ENCODE data around the gene FAM20C. TPM values are rescaled to one million over a fixed set of nuclear protein-coding genes. Genes with fewer than 3 reads are reported as not detected.

FAM20C gene
- total and polyA plus RNA-seq, 4 donors = 11.3 to 104 (median 57.5) TPM

- 74 to 79% methylated on average over 44 to 45 of the region's 45 CpGs for WGBS, 2 donors
- peak; percentile 48 to 77 for DNase-seq
Observed at GRCh38 chr7:266851-267840, 74.8 kb downstream of the FAM20C start.

DNA sequence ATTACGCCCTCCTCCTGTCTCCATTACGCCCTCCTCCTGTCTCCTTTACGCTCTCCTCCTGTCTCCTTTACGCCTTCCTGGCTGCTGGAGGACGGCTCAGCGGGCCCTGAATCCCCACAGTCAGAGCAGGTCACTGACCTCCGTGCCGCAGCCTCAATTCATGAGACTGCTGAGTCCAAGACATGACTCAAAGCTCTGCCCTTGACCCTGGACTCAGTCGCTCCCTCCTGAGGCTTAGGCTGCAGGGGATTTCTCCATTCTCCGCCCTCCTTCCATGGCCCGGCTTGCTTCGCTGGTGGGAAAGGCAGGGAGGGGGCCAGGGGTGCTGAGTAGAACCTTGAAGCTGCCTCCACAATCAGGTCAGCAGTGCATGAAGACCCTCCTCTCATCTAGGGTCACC is 76.6 kb downstream of the FAM20C start:
- H3K27ac ChIP-seq (ENCODE audit: low read depth in 1 of 2, low read length in 2 of 2) = no peak overlapping the region
- no peaks in the 10 kb centered on the region for H3K9me3 ChIP-seq (ENCODE audit: control insufficient read depth, low read length)
- H3K27me3 ChIP-seq (ENCODE audit: control insufficient read depth in 1 of 2, insufficient read depth in 2 of 2, low read length in 1 of 2) = no peaks in the 10 kb centered on the region
- DNase-seq = peak in 1 of 2 donors; percentile 66
- intact Hi-C loops (cut with DNase I) = no loop called here
- H3K4me1 ChIP-seq (ENCODE audit: control insufficient read depth in 1 of 2, insufficient read depth in 2 of 2, low read length in 2 of 2) = no peaks in the 10 kb centered on the region
- H3K4me3 ChIP-seq (ENCODE audit: low read length in 2 of 2) = no peak overlapping the region
- no peak for ATAC-seq (ENCODE audit: low FRiP score)
- WGBS, 2 donors = 83 to 89% methylated on average over 12 of the region's 12 CpGs
- H3K36me3 ChIP-seq (ENCODE audit: control insufficient read depth in 1 of 2, insufficient read depth in 2 of 2, low read length in 1 of 2) = no peaks in the 10 kb centered on the region

More at GRCh38 chr7:266851-267840, 74.8 kb downstream of the FAM20C start:
- Histone ChIP-seq H3K4me3 (ENCODE audit: low read length in 2 of 2) (no peak overlapping the region), H3K9me3 (ENCODE audit: control insufficient read depth, low read length) (no peaks in the 10 kb centered on the region), H3K4me1 (ENCODE audit: control insufficient read depth in 1 of 2, insufficient read depth in 2 of 2, low read length in 2 of 2) (no peaks in the 10 kb centered on the region), H3K36me3 (ENCODE audit: control insufficient read depth in 1 of 2, insufficient read depth in 2 of 2, low read length in 1 of 2) (no peaks in the 10 kb centered on the region), H3K27ac (ENCODE audit: low read depth in 1 of 2, low read length in 2 of 2) (no peak overlapping the region), H3K27me3 (ENCODE audit: control insufficient read depth in 1 of 2, insufficient read depth in 2 of 2, low read length in 1 of 2) (no peaks in the 10 kb centered on the region)
- ATAC-seq (ENCODE audit: low FRiP score) = peak; percentile 49
- intact Hi-C loops (cut with DNase I) = no loop called here

GRCh38 chr7:269721-270120 is 77.3 kb downstream of the FAM20C start:
- Histone ChIP-seq H3K9me3 (ENCODE audit: control insufficient read depth, low read length) (no peaks in the 10 kb centered on the region), H3K27ac (ENCODE audit: low read depth in 1 of 2, low read length in 2 of 2) (no peak overlapping the region), H3K36me3 (ENCODE audit: control insufficient read depth in 1 of 2, insufficient read depth in 2 of 2, low read length in 1 of 2) (no peaks in the 10 kb centered on the region), H3K4me3 (ENCODE audit: low read length in 2 of 2) (no peak overlapping the region), H3K4me1 (ENCODE audit: control insufficient read depth in 1 of 2, insufficient read depth in 2 of 2, low read length in 2 of 2) (no peaks in the 10 kb centered on the region), H3K27me3 (ENCODE audit: control insufficient read depth in 1 of 2, insufficient read depth in 2 of 2, low read length in 1 of 2) (no peaks in the 10 kb centered on the region)
- DNase-seq = peak in 1 of 2 donors; percentile 64
- 80 to 85% methylated on average over 11 of the region's 11 CpGs for WGBS, 2 donors
- intact Hi-C loops (cut with DNase I) = no loop called here
- ATAC-seq (ENCODE audit: low FRiP score) = no peak

DNA sequence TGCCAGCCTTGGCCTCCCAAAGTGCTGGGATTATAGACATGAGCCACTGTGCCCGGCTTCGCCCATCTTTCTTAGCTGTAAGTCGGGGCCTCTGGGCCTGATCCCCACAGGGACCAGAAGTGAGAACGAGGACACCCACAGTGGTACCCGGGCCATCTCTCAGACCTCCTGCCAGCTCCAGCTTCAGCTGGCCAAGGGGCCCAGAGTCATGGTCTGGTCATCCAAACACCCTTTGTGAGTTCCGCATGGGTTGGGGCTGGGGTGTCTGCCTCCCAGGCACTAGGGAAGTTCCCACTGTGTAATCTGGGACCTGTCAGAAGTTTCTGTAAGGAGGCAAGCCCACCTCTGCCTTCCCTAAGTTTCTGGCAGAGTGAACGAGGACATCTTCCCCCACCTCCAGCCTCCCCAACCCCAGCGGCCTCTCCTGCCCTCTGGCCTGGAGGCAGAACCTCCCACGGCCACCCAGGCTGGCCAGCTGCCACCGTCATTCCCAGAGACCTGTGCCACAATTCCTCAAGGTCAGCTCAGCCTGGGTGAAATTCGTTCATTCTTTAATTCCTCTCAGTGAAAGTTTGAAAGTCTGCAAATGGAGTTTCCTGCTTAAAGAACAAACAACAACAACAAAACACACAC is 78.1 kb downstream of the FAM20C start:
- intact Hi-C loops (cut with DNase I) = no loop called here
- H3K4me1 ChIP-seq (ENCODE audit: control insufficient read depth in 1 of 2, insufficient read depth in 2 of 2, low read length in 2 of 2) = no peaks in the 10 kb centered on the region
- ATAC-seq (ENCODE audit: low FRiP score) (no peak), DNase-seq (peak in 1 of 2 donors; percentile 73)
- no peaks in the 10 kb centered on the region for H3K27me3 ChIP-seq (ENCODE audit: control insufficient read depth in 1 of 2, insufficient read depth in 2 of 2, low read length in 1 of 2)
- 67 to 77% methylated on average over 11 of the region's 11 CpGs for WGBS, 2 donors
- no peak overlapping the region for H3K27ac ChIP-seq (ENCODE audit: low read depth in 1 of 2, low read length in 2 of 2)
- no peaks in the 10 kb centered on the region for H3K9me3 ChIP-seq (ENCODE audit: control insufficient read depth, low read length)
- H3K36me3 ChIP-seq (ENCODE audit: control insufficient read depth in 1 of 2, insufficient read depth in 2 of 2, low read length in 1 of 2) = no peaks in the 10 kb centered on the region
- H3K4me3 ChIP-seq (ENCODE audit: low read length in 2 of 2) = no peak overlapping the region

GRCh38 chr7:271266-272107 is 79.1 kb downstream of the FAM20C start:
- no peak overlapping the region for H3K27ac ChIP-seq (ENCODE audit: low read depth in 1 of 2, low read length in 2 of 2)
- no peaks in the 10 kb centered on the region for H3K27me3 ChIP-seq (ENCODE audit: control insufficient read depth in 1 of 2, insufficient read depth in 2 of 2, low read length in 1 of 2)
- DNase-seq = peak in 1 of 2 donors; percentile 44
- WGBS, 2 donors = 86 to 87% methylated on average over 14 of the region's 14 CpGs
- H3K4me3 ChIP-seq (ENCODE audit: low read length in 2 of 2) = no peak overlapping the region
- no peaks in the 10 kb centered on the region for H3K4me1 ChIP-seq (ENCODE audit: control insufficient read depth in 1 of 2, insufficient read depth in 2 of 2, low read length in 2 of 2)
- intact Hi-C loops (cut with DNase I) = no loop called here
- no peaks in the 10 kb centered on the region for H3K9me3 ChIP-seq (ENCODE audit: control insufficient read depth, low read length)
- H3K36me3 ChIP-seq (ENCODE audit: control insufficient read depth in 1 of 2, insufficient read depth in 2 of 2, low read length in 1 of 2) = no peaks in the 10 kb centered on the region
- ATAC-seq (ENCODE audit: low FRiP score) = no peak

GRCh38 chr7:272108-272615 is 79.8 kb downstream of the FAM20C start:
- Histone ChIP-seq H3K9me3 (ENCODE audit: control insufficient read depth, low read length) (no peaks in the 10 kb centered on the region), H3K36me3 (ENCODE audit: control insufficient read depth in 1 of 2, insufficient read depth in 2 of 2, low read length in 1 of 2) (no peaks in the 10 kb centered on the region), H3K27me3 (ENCODE audit: control insufficient read depth in 1 of 2, insufficient read depth in 2 of 2, low read length in 1 of 2) (no peaks in the 10 kb centered on the region), H3K4me1 (ENCODE audit: control insufficient read depth in 1 of 2, insufficient read depth in 2 of 2, low read length in 2 of 2) (no peaks in the 10 kb centered on the region), H3K27ac (ENCODE audit: low read depth in 1 of 2, low read length in 2 of 2) (no peak overlapping the region), H3K4me3 (ENCODE audit: low read length in 2 of 2) (no peak overlapping the region)
- intact Hi-C loops (cut with DNase I) = no loop called here
- DNase-seq (peak in 1 of 2 donors; percentile 55), ATAC-seq (ENCODE audit: low FRiP score) (no peak)
- 82 to 87% methylated on average over 17 to 18 of the region's 18 CpGs for WGBS, 2 donors

- ATAC-seq (ENCODE audit: low FRiP score) (no peak), DNase-seq (peak in 1 of 2 donors; percentile 70)
- H3K36me3 ChIP-seq (ENCODE audit: control insufficient read depth in 1 of 2, insufficient read depth in 2 of 2, low read length in 1 of 2) = no peaks in the 10 kb centered on the region
- WGBS, 2 donors = 84 to 86% methylated on average over 14 of the region's 14 CpGs
- H3K27me3 ChIP-seq (ENCODE audit: control insufficient read depth in 1 of 2, insufficient read depth in 2 of 2, low read length in 1 of 2) = no peaks in the 10 kb centered on the region
- intact Hi-C loops (cut with DNase I) = no loop called here
- H3K4me1 ChIP-seq (ENCODE audit: control insufficient read depth in 1 of 2, insufficient read depth in 2 of 2, low read length in 2 of 2) = no peaks in the 10 kb centered on the region
- H3K9me3 ChIP-seq (ENCODE audit: control insufficient read depth, low read length) = no peaks in the 10 kb centered on the region
- no peak overlapping the region for H3K27ac ChIP-seq (ENCODE audit: low read depth in 1 of 2, low read length in 2 of 2)
- H3K4me3 ChIP-seq (ENCODE audit: low read length in 2 of 2) = no peak overlapping the region
Observed at GRCh38 chr7:272631-273030, 80.3 kb downstream of the FAM20C start.

- ATAC-seq (ENCODE audit: low FRiP score) (no peak), DNase-seq (peak in 1 of 2 donors; percentile 9)
- no peak overlapping the region for H3K27ac ChIP-seq (ENCODE audit: low read depth in 1 of 2, low read length in 2 of 2)
- 80 to 94% methylated on average over 7 of the region's 7 CpGs for WGBS, 2 donors
- H3K4me3 ChIP-seq (ENCODE audit: low read length in 2 of 2) = no peak overlapping the region
- no peaks in the 10 kb centered on the region for H3K9me3 ChIP-seq (ENCODE audit: control insufficient read depth, low read length)
- H3K27me3 ChIP-seq (ENCODE audit: control insufficient read depth in 1 of 2, insufficient read depth in 2 of 2, low read length in 1 of 2) = no peaks in the 10 kb centered on the region
- H3K4me1 ChIP-seq (ENCODE audit: control insufficient read depth in 1 of 2, insufficient read depth in 2 of 2, low read length in 2 of 2) = no peaks in the 10 kb centered on the region
- no peaks in the 10 kb centered on the region for H3K36me3 ChIP-seq (ENCODE audit: control insufficient read depth in 1 of 2, insufficient read depth in 2 of 2, low read length in 1 of 2)
- intact Hi-C loops (cut with DNase I) = no loop called here
Observed at GRCh38 chr7:273327-273726, 81.0 kb downstream of the FAM20C start.

Data from aorta (tissue), 5 donors.